Measurements from ENCODE around the gene RNF40.
A peak's percentile ranks its signal among the peaks of the same experiment; 100 is the strongest.

RNF40 gene

DNA sequence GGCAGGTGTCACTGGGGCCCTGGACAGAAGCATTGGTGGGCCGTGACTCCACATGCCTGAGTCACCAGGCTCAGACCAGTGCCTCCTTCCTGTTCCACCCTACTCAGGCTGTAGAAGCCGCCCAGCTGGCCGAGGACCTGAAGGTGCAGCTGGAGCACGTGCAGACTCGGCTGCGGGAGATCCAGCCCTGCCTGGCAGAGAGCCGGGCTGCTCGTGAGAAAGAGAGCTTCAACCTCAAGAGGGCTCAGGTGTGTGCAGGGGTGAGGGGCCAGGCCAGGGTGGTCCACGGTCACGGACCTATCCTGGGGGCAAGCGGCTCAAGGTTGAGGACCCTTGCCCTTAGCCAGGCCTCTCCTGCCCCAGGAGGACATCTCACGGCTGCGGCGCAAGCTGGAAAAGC lies 9.6 kb downstream of the RNF40 start:
- H3K36me3 ChIP-seq (ENCODE audit: low read depth), result peaks cover 57% of the 10 kb centered on the region

DNA sequence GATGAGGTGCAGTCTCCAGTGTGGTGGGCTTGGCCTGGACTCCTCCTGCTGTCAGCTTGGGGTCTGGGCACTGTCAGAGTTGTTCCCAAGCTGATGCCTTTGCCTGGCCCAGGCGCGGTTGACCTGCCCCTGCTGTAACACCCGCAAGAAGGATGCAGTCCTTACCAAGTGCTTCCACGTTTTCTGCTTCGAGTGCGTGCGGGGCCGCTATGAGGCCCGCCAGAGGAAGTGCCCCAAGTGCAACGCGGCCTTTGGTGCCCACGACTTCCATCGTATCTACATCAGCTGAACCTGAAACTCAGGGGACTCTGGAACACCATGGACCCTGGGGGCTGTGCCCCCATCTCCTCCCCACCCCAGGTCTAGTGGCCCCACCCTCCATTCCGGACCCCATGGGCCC lies 11.7 kb downstream of the RNF40 start:
- Histone ChIP-seq H3K27me3 (ENCODE audit: insufficient read depth, poor library complexity, severe bottlenecking) (no peaks in the 10 kb centered on the region), H3K27ac (ENCODE audit: poor library complexity, severe bottlenecking) (no peak overlapping the region), H3K4me3 (ENCODE audit: severe bottlenecking) (no peak overlapping the region), H3K9me3 (ENCODE audit: severe bottlenecking) (no peaks in the 10 kb centered on the region), H3K36me3 (ENCODE audit: low read depth) (peaks cover 36% of the 10 kb centered on the region), H3K4me1 (ENCODE audit: insufficient read depth, poor library complexity, severe bottlenecking) (peaks cover 5% of the 10 kb centered on the region)
- peak; percentile 51 for DNase-seq (ENCODE audit: low spot score)
- ATAC-seq (ENCODE audit: low read depth), result no peak
- TF ChIP-seq, protein P1, sequence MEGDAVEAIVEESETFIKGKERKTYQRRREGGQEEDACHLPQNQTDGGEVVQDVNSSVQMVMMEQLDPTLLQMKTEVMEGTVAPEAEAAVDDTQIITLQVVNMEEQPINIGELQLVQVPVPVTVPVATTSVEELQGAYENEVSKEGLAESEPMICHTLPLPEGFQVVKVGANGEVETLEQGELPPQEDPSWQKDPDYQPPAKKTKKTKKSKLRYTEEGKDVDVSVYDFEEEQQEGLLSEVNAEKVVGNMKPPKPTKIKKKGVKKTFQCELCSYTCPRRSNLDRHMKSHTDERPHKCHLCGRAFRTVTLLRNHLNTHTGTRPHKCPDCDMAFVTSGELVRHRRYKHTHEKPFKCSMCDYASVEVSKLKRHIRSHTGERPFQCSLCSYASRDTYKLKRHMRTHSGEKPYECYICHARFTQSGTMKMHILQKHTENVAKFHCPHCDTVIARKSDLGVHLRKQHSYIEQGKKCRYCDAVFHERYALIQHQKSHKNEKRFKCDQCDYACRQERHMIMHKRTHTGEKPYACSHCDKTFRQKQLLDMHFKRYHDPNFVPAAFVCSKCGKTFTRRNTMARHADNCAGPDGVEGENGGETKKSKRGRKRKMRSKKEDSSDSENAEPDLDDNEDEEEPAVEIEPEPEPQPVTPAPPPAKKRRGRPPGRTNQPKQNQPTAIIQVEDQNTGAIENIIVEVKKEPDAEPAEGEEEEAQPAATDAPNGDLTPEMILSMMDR (IDR thresholded peaks at IDR 0.05; ENCODE audit: poor library complexity, severe bottlenecking), result no peak

More for the DNA sequence above, 9.6 kb downstream of the RNF40 start:
- H3K4me1 ChIP-seq (ENCODE audit: insufficient read depth, poor library complexity, severe bottlenecking), result peaks cover 5% of the 10 kb centered on the region
- no peaks in the 10 kb centered on the region for H3K27me3 ChIP-seq (ENCODE audit: insufficient read depth, poor library complexity, severe bottlenecking)
- DNase-seq (ENCODE audit: low spot score) (peak; percentile 44), ATAC-seq (ENCODE audit: low read depth) (no peak)
- H3K4me3 ChIP-seq (ENCODE audit: severe bottlenecking), result no peak overlapping the region
- H3K9me3 ChIP-seq (ENCODE audit: severe bottlenecking), result no peaks in the 10 kb centered on the region
- H3K27ac ChIP-seq (ENCODE audit: poor library complexity, severe bottlenecking), result no peak overlapping the region
- TF ChIP-seq, protein P1 (IDR thresholded peaks at IDR 0.05; ENCODE audit: poor library complexity, severe bottlenecking), result no peak

DNA sequence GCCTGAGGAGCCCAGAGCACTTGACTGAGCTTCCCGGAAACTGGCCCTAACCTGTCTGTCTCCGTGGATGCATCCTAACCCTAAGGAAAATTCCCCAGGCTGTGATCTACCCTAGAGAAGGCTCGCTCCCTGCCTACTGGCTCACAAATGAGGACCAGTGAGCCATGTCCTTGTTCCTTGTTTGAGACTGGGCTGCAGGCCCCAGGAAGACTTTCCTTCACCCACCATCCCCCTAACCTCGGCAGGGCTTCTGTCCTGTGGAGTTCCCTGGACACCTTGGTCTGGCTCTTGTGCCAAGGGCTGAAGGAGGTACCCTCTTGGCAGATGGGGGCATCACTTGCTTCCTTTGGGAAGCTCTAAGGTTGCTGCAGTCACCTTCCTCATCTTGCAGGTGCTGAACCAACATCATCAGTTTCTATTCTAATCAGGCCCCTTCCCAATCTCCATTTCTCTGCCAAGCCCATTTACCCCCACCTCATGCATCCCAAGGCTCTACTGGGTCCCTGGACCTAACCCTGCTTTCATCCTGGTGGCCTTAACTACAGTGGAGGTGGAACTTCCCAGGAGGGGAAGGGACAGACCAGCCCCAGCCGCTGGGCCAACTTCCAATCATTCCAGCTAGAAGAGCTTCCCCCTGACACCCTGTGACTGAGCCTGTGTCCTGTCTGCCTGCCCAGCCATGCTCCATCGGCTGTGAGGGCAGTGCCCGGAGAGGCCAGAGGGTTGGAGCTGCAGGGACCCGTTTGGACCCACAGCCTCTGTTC lies 12.4 kb downstream of the RNF40 start:
- peak; percentile 3; the same call in 2 of the 3 replicates for ATAC-seq (ENCODE audit: low read depth)
- no peak overlapping the region for H3K4me3 ChIP-seq (ENCODE audit: severe bottlenecking)
- no peaks in the 10 kb centered on the region for H3K9me3 ChIP-seq (ENCODE audit: severe bottlenecking)
- H3K27me3 ChIP-seq (ENCODE audit: insufficient read depth, poor library complexity, severe bottlenecking), result no peaks in the 10 kb centered on the region
- TF ChIP-seq, protein P1 (IDR thresholded peaks at IDR 0.05; ENCODE audit: poor library complexity, severe bottlenecking), result no peak
- H3K4me1 ChIP-seq (ENCODE audit: insufficient read depth, poor library complexity, severe bottlenecking), result peaks cover 5% of the 10 kb centered on the region
- peak overlapping the region; percentile 81 for H3K27ac ChIP-seq (ENCODE audit: poor library complexity, severe bottlenecking)
- no peak for DNase-seq (ENCODE audit: low spot score)
- peaks cover 29% of the 10 kb centered on the region for H3K36me3 ChIP-seq (ENCODE audit: low read depth)

DNA sequence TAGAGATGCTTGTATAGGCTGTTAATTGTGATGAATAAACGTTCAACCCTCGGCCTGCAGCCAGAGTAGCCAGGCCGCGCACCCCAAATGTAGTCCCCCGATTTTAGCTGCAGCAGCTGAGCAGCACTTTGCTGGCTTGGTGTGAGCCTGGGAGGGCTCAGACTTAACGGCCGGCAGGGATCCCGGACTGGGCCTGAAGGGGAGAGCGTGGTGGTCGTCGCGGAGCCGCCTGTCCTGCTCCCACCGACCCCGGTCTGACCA lies 12.9 kb downstream of the RNF40 start:
- Histone ChIP-seq H3K27ac (ENCODE audit: poor library complexity, severe bottlenecking) (peak overlapping the region; percentile 81), H3K9me3 (ENCODE audit: severe bottlenecking) (no peaks in the 10 kb centered on the region), H3K27me3 (ENCODE audit: insufficient read depth, poor library complexity, severe bottlenecking) (no peaks in the 10 kb centered on the region), H3K4me3 (ENCODE audit: severe bottlenecking) (peak overlapping the region; percentile 50), H3K36me3 (ENCODE audit: low read depth) (peaks cover 24% of the 10 kb centered on the region), H3K4me1 (ENCODE audit: insufficient read depth, poor library complexity, severe bottlenecking) (peaks cover 5% of the 10 kb centered on the region)
- DNase-seq (ENCODE audit: low spot score) (no peak), ATAC-seq (ENCODE audit: low read depth) (no peak)
- TF ChIP-seq, protein P1 (IDR thresholded peaks at IDR 0.05; ENCODE audit: poor library complexity, severe bottlenecking), result no peak

All from RWPE2 (cell line).